B cell (primary cell): ENCODE data around the gene TPST2.

ENCODE experiments used
- EZH2 ChIP-seq: IDR thresholded peaks from 2 replicates; pipeline ENCODE4 v1.6.1; 2012; ENCODE audit warnings: borderline replicate concordance, low read depth, mild to moderate bottlenecking, moderate library complexity, low read length; ENCODE audit not compliant: insufficient read depth, poor library complexity, severe bottlenecking
- TF ChIP-seq, protein P1 (sequence below): fragments of 200-600 bp; IDR thresholded peaks from one replicate; pipeline ENCODE4 v1.8.0; 2022; ENCODE audit warnings: antibody characterized with exemption, mild to moderate bottlenecking

GRCh38 chr22:26579331-26579886 is 10.5 kb downstream of the TPST2 start:
- TF ChIP-seq, protein P1, sequence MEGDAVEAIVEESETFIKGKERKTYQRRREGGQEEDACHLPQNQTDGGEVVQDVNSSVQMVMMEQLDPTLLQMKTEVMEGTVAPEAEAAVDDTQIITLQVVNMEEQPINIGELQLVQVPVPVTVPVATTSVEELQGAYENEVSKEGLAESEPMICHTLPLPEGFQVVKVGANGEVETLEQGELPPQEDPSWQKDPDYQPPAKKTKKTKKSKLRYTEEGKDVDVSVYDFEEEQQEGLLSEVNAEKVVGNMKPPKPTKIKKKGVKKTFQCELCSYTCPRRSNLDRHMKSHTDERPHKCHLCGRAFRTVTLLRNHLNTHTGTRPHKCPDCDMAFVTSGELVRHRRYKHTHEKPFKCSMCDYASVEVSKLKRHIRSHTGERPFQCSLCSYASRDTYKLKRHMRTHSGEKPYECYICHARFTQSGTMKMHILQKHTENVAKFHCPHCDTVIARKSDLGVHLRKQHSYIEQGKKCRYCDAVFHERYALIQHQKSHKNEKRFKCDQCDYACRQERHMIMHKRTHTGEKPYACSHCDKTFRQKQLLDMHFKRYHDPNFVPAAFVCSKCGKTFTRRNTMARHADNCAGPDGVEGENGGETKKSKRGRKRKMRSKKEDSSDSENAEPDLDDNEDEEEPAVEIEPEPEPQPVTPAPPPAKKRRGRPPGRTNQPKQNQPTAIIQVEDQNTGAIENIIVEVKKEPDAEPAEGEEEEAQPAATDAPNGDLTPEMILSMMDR: no peak
- TF ChIP-seq EZH2: no peak
